NCI-H2029 (cell line): ENCODE data around the gene DNPEP.
"Not testable (repeated sequence)": the region's sequence is repeated elsewhere in the genome, so short reads cannot be mapped to it uniquely, and the experiment has no call there.

ENCODE experiments used
- DNase-seq: peaks from one replicate; lab custom pipeline; 2025; lab: John Stamatoyannopoulos, UW

Gene DNPEP

GRCh38 chr2:219419331-219420197 is 31.9 kb upstream of the DNPEP start:
- no peak for DNase-seq

- DNase-seq = no peak
These were observed 31.3 kb upstream of the DNPEP start for GRCh38 chr2:219419012-219419324.

- no peak for DNase-seq
These were observed 30.7 kb upstream of the DNPEP start, which contains the start of gene DES for GRCh38 chr2:219418155-219419011. Gene DES, plus strand, starts transcription at chr2:219418377. Its CDS starts 86 bp downstream, at chr2:219418463.

- DNase-seq = no peak
These were observed 29.7 kb upstream of the DNPEP start for GRCh38 chr2:219417374-219417773.

- DNase-seq = no peak
These were observed 29.2 kb upstream of the DNPEP start for GRCh38 chr2:219416938-219417337.

- DNase-seq = no peak
These were observed 28.5 kb upstream of the DNPEP start for GRCh38 chr2:219416235-219416602.

- no peak for DNase-seq
These were observed 28.0 kb upstream of the DNPEP start for GRCh38 chr2:219415580-219416234.

GRCh38 chr2:219414857-219415256 is 27.1 kb upstream of the DNPEP start:
- no peak for DNase-seq

- DNase-seq = no peak
These were observed 22.7 kb upstream of the DNPEP start for GRCh38 chr2:219410390-219410789.

- DNase-seq = no peak
These were observed 21.9 kb upstream of the DNPEP start for GRCh38 chr2:219409619-219410018.

- DNase-seq = no peak
These were observed 20.9 kb upstream of the DNPEP start for GRCh38 chr2:219408631-219409030.

GRCh38 chr2:219408204-219408603 is 20.5 kb upstream of the DNPEP start:
- DNase-seq = no peak

GRCh38 chr2:219407343-219407742 is 19.6 kb upstream of the DNPEP start:
- DNase-seq = not testable (repeated sequence)

GRCh38 chr2:219406861-219407230 is 19.1 kb upstream of the DNPEP start:
- no peak for DNase-seq

- DNase-seq = no peak
These were observed 18.5 kb upstream of the DNPEP start for GRCh38 chr2:219405958-219406860.

GRCh38 chr2:219405451-219405850 is 17.7 kb upstream of the DNPEP start:
- no peak for DNase-seq

GRCh38 chr2:219404954-219405353 is 17.2 kb upstream of the DNPEP start:
- DNase-seq = no peak

- no peak for DNase-seq
These were observed 16.7 kb upstream of the DNPEP start for GRCh38 chr2:219404291-219404910.

GRCh38 chr2:219403861-219404260 is 16.1 kb upstream of the DNPEP start:
- DNase-seq = no peak

- DNase-seq = peak; percentile 72
These were observed 15.2 kb upstream of the DNPEP start for GRCh38 chr2:219402665-219403515.
